Measurements from ENCODE around the gene GPR25. TPM values are rescaled to one million over a fixed set of nuclear protein-coding genes. Genes with fewer than 3 reads are reported as not detected.

GPR25 gene, protein sequence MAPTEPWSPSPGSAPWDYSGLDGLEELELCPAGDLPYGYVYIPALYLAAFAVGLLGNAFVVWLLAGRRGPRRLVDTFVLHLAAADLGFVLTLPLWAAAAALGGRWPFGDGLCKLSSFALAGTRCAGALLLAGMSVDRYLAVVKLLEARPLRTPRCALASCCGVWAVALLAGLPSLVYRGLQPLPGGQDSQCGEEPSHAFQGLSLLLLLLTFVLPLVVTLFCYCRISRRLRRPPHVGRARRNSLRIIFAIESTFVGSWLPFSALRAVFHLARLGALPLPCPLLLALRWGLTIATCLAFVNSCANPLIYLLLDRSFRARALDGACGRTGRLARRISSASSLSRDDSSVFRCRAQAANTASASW
- polyA plus RNA-seq (2012; ENCODE audit: missing spikeins): not detected

DNA sequence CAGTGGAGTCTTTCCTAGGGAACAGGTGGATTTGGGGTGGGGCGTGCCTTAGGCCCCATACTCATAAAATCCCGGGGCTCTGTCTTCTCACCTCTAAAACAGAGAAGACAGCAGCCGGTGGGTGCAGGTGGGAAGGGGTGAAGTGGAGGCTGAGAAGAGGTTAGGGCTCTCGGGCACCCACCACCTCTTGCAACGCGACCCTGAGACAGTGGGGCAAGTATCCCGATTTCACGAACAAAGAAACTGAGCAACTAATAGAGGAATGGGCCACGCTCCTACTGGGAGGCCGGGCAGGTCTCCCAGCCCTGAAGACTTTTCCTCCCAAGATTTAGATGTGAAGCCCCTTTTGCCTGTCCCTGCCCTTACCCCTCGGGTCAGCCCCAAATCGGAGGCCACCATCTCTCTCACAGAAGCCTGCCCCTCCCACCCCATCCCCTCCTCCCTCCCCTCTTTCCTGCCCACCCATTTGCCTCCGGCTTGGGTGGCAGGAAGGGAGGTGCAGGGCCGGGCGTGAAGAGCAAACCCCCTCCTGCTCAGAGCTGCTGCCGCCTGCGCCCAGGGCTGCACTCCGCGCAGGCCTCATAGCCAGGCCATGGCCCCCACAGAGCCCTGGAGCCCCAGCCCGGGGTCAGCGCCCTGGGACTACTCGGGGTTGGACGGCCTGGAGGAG lies at the start of gene GPR25:
TSS of gene GPR25 (plus strand) at position 536 of the 670 bp plus-strand sequence. CDS start at position 593, 57 bp downstream.
- FAIRE-seq: no peak
- no peak for TF ChIP-seq TAF1 (IDR thresholded peaks at IDR 0.05; ENCODE audit: borderline replicate concordance, low read depth, low read length)
- TF ChIP-seq POLR2AphosphoS5 (IDR thresholded peaks at IDR 0.05; ENCODE audit: low read depth, low read length): no peak
- no peak for TF ChIP-seq POLR2A (IDR thresholded peaks at IDR 0.05; ENCODE audit: low read depth, low read length)
- no peak for DNase-seq (ENCODE audit: insufficient read length)

DNA sequence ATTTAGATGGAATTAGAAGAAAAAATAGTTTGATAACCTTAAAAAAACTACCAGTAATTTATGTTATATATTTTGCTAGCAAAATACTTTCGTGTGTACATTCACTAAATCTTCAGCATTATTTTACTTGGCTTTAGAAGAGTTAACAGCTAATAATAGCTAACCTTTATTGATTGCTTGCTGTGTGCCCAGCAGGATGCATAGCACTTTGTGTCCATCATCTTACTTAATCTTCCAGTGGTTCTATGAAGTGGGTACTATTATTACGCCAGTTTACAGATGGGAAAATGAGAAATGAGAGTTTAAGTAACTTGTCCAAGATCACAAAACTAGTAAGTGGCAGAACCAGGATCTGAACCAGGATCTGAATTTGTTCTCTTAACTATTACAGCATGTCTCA lies 41.7 kb upstream of the GPR25 start:
- TF ChIP-seq POLR2A (IDR thresholded peaks at IDR 0.05; ENCODE audit: low read depth, low read length): no peak
- TF ChIP-seq POLR2AphosphoS5 (IDR thresholded peaks at IDR 0.05; ENCODE audit: low read depth, low read length): no peak
- no peak for TF ChIP-seq TAF1 (IDR thresholded peaks at IDR 0.05; ENCODE audit: borderline replicate concordance, low read depth, low read length)

DNA sequence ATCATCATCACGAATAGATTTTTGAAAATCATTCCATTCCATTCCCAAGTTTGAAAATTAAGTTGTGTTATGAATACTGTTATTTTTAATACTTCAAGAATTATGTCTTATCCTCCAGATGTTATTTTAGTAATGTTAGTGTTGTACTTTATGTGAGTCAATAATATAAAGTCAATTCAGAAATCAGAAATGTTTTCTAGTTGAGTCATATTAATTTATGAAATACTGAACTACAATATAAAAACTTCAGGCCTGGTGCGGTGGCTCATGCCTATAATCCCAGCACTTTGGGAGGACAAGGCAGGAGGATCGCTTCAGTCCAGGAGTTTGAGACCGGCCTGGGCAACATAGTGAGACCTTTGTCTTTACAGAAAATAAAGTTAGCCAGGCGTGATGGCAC lies 38.4 kb upstream of the GPR25 start:
- FAIRE-seq: no peak
- no peak for DNase-seq (ENCODE audit: insufficient read length)
- TF ChIP-seq POLR2AphosphoS5 (IDR thresholded peaks at IDR 0.05; ENCODE audit: low read depth, low read length) (no peak), TAF1 (IDR thresholded peaks at IDR 0.05; ENCODE audit: borderline replicate concordance, low read depth, low read length) (no peak), POLR2A (IDR thresholded peaks at IDR 0.05; ENCODE audit: low read depth, low read length) (no peak)

More for the DNA sequence above, 41.7 kb upstream of the GPR25 start:
- no peak for FAIRE-seq
- no peak for DNase-seq (ENCODE audit: insufficient read length)

DNA sequence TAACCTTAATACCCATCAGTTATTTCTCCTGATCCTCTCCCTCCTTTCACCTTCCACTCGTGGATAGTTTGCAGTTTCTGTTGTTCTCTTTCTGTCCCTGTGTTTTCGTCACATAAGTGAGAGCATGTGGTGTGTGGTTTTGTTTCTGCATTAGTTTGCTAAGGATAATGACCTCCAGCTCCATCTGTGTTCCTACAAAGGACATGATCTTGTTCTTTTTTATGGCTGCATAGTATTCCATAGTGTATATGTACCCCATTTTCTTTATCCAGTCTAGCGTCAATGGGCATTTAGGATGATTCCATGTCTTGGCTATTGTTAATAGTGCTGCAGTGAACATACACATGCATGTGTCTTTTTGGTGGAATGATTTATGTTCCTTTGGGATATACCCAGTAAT lies 36.6 kb upstream of the GPR25 start:
- no peak for DNase-seq (ENCODE audit: insufficient read length)
- TF ChIP-seq POLR2AphosphoS5 (IDR thresholded peaks at IDR 0.05; ENCODE audit: low read depth, low read length): no peak
- no peak for TF ChIP-seq POLR2A (IDR thresholded peaks at IDR 0.05; ENCODE audit: low read depth, low read length)
- no peak for TF ChIP-seq TAF1 (IDR thresholded peaks at IDR 0.05; ENCODE audit: borderline replicate concordance, low read depth, low read length)
- no peak for FAIRE-seq

DNA sequence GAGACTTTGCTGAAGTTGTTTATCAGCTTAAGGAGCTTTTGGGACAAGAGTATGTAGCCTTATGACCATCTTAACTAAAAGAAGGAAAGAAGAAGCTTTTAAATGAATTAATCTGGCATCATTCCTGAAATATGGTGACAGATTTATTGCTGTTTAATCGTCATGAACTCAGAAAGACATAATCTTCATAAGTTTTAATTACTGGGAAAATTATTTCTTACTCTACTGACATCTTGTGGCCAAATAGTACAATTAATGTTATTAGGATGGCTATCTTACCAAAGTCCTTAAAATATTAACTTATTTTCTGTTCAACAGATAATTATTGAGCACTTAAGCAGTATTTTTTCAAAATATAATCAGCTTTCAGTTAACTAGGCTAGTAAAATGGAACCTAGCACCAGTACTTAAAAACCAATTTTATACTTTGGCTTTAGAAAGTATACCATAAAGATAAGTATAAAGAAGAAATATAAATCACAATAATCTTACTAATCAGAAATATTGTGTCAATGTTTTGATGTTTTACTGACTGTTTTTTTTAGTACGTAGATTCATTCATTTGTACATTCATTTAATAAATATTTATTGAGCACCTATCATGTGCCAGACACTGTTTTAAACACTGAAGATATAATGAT lies 34.7 kb upstream of the GPR25 start:
- FAIRE-seq: peak; percentile 57
- TF ChIP-seq TAF1 (IDR thresholded peaks at IDR 0.05; ENCODE audit: borderline replicate concordance, low read depth, low read length): no peak
- no peak for TF ChIP-seq POLR2AphosphoS5 (IDR thresholded peaks at IDR 0.05; ENCODE audit: low read depth, low read length)
- TF ChIP-seq POLR2A (IDR thresholded peaks at IDR 0.05; ENCODE audit: low read depth, low read length): no peak
- DNase-seq (ENCODE audit: insufficient read length): no peak

DNA sequence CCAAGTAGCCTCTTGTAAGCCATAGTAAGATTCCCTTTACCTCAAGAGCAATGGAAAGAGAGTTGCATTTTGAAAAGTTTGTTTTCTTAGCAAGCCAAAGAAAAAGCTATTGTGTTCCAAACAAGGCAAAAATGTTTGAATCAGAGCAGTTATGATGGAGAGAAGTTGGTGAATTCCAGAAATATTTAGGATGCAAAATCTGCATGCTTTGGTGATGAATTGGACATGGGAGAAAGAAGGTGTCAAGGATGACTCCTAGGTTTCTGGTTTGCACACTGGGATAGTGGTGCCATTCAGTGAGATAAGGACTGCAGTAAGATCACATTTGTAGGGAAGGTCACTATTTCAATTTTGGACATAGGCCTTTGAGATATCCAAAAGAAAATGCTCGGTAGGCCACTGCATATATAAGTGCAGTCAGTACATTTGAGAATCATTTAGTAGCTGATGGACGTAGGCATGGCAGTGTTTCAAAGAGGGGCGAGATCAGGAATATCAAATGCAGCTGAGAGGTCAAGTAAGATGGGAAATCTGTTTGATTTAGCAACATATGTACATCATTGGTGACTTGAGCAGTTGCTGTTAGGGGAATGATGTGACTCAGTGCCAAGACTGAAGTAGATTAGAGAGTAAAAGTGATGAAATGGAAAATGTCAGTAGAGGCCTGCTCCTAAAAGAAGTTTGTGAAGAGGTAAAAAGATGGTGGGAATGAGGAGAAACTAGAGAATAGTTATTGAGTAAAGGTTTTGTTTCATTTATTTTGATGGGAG lies 33.9 kb upstream of the GPR25 start:
- peak; percentile 60 for FAIRE-seq
- no peak for DNase-seq (ENCODE audit: insufficient read length)
- TF ChIP-seq TAF1 (IDR thresholded peaks at IDR 0.05; ENCODE audit: borderline replicate concordance, low read depth, low read length): no peak
- TF ChIP-seq POLR2AphosphoS5 (IDR thresholded peaks at IDR 0.05; ENCODE audit: low read depth, low read length): no peak

DNA sequence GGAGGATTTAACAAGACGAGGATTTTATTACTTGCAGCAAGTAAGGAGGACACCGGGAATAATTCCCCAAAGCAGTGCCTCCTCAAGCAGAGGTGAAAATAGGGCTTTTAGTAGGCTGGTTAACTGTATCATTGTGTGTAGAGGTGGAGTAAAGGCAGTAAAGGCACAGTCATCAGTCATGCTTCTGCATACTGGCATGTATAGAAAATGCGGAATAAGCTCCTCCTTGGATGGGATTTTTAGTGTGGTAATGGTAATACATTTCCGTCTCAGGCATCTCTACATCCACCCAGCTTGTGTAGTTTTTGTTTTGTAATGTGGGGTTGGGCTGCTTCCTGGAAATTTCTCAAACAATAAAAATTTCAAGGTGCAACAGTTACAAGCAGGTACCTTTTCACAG lies 27.4 kb upstream of the GPR25 start:
- TF ChIP-seq POLR2AphosphoS5 (IDR thresholded peaks at IDR 0.05; ENCODE audit: low read depth, low read length) (no peak), TAF1 (IDR thresholded peaks at IDR 0.05; ENCODE audit: borderline replicate concordance, low read depth, low read length) (no peak), POLR2A (IDR thresholded peaks at IDR 0.05; ENCODE audit: low read depth, low read length) (no peak)
- DNase-seq (ENCODE audit: insufficient read length): no peak
- FAIRE-seq: no peak

DNA sequence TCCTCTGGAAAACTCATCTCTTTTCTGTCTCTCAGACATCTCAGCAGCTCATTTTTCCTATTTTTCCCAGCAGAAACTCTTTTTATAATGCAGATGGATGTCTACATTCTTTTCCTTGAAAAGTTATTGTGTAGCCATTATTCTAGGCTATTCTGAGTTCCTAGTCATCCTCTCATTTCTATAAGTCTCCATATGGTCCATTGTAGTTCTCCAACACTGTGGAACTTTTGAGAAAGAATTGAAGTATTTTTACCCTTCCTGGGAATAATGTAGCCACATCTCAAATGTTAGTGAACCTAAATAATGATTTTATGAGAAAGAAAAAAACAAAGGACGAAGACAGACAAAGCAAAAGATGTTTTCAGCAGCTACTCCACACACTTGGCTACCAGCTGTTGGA lies 26.4 kb upstream of the GPR25 start:
- no peak for TF ChIP-seq POLR2A (IDR thresholded peaks at IDR 0.05; ENCODE audit: low read depth, low read length)
- no peak for TF ChIP-seq POLR2AphosphoS5 (IDR thresholded peaks at IDR 0.05; ENCODE audit: low read depth, low read length)
- TF ChIP-seq TAF1 (IDR thresholded peaks at IDR 0.05; ENCODE audit: borderline replicate concordance, low read depth, low read length): no peak
- DNase-seq (ENCODE audit: insufficient read length) (no peak), FAIRE-seq (peak; percentile 33)

DNA sequence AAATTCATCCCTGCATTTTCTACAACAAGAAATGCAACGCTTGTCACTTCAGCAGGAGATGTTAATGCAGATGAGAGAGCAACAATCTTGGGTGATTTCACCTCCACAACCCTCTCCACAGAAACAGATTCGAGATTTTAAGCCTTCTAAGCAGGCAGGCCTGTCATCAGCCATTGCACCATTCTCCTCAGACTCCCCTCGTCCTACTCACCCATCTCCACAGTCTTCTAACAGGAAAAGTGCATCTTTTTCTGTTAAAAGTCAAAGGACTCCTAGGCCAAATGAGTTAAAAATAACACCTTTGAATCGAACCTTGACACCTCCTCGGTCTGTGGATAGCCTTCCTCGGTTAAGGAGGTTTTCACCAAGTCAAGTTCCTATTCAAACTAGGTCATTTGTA lies 23.4 kb upstream of the GPR25 start:
- FAIRE-seq: no peak
- no peak for DNase-seq (ENCODE audit: insufficient read length)
- TF ChIP-seq TAF1 (IDR thresholded peaks at IDR 0.05; ENCODE audit: borderline replicate concordance, low read depth, low read length): no peak
- TF ChIP-seq POLR2AphosphoS5 (IDR thresholded peaks at IDR 0.05; ENCODE audit: low read depth, low read length): no peak
- TF ChIP-seq POLR2A (IDR thresholded peaks at IDR 0.05; ENCODE audit: low read depth, low read length): no peak

DNA sequence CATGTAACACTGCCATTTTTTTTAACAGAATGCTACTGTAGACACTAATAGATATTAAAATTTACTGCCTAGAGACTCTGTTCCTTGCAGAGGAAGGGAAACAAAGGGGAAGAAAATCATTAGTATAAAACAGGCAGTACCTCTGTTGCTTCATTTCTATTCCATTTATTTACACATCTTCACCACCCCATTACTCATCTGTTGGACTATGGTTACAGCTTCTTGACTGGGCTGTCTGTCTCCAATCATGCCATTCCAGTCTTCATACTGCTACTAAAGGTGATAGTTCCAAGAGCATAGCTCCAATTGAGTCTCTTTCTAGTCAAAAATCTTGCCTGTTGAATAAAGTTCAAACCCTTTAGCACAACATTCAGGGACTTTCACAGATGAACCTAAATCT lies 22.2 kb upstream of the GPR25 start:
- DNase-seq (ENCODE audit: insufficient read length) (no peak), FAIRE-seq (no peak)
- no peak for TF ChIP-seq TAF1 (IDR thresholded peaks at IDR 0.05; ENCODE audit: borderline replicate concordance, low read depth, low read length)
- no peak for TF ChIP-seq POLR2AphosphoS5 (IDR thresholded peaks at IDR 0.05; ENCODE audit: low read depth, low read length)
- TF ChIP-seq POLR2A (IDR thresholded peaks at IDR 0.05; ENCODE audit: low read depth, low read length): no peak
